Measurements from ENCODE around the gene S100A11.

S100A11 gene

DNA sequence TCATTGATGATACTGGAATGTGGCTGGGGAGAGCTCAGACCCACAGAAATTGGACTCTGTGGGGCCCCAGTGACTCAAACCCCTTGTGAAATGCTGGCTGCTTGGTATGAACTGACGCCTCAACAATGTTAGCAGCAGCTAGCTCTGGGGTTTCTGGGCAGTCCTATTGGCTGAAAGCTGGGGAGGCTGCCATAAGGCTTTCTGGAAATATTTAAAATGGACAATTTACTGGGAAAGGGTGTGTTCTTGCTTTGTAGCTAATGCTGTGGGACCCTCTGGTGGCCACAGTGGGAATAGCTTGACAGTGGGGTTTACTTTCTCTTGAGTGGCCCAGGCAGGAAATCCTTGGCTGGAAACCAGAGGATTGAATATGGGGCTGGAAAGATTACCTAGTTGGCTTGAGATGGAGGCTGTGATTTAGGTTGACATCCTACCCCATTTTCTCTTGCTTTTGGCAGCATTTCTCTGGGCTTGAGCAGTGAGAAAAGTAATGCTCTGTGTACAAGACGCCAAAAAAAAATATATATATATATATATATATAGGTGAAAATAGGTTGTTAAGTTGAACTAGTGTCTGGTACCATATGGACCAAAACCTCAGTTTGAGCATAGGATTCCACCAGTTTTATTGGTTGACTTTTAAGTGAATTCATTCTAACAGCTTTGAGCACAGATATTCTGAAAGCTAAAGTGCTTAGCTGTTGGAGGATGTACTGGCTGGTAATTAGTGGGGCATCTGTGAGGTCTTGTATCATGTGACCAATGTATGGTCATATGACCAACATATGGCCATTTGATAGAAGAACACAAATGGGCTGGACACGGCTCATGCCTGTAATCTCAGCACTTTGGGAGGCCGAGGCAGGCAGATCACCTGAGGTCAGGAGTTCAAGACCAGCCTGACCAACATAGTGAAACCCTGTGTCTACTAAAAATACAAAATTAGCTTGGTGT is 34.9 kb downstream of the S100A11 start:
- peak; percentile 65 for DNase-seq

DNA sequence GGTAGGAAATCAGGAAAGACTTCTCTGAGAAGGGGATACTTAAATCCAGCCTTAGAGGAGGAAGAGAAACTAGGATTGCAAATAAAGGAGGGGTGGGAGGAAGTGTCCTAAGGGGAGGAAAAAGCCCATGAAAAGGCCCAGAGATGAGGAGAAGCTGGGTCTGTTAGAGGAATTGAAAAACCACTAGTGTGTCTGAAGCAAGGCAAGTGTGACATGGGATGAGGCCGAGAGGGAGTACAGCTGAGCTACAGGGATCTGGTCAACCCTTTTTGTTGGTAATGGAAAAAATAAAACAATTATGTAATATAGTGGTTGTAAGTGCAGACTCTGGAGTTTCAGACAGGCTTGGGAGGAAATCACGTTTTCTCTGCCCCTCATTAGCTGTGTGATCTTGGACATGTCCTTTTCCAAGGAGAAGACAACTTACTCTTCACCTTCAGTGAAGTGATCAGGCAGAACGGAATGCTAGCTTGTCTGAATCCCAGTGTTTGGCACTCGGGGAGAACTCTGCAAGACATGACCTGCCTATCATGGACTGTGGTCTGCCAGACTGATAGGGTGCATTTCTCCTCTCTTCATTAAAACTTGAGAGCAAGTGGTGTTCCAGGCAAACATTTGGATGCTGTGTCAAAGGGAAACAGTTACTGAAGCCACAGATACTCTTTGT is 35.7 kb downstream of the S100A11 start:
- no peak for DNase-seq

DNA sequence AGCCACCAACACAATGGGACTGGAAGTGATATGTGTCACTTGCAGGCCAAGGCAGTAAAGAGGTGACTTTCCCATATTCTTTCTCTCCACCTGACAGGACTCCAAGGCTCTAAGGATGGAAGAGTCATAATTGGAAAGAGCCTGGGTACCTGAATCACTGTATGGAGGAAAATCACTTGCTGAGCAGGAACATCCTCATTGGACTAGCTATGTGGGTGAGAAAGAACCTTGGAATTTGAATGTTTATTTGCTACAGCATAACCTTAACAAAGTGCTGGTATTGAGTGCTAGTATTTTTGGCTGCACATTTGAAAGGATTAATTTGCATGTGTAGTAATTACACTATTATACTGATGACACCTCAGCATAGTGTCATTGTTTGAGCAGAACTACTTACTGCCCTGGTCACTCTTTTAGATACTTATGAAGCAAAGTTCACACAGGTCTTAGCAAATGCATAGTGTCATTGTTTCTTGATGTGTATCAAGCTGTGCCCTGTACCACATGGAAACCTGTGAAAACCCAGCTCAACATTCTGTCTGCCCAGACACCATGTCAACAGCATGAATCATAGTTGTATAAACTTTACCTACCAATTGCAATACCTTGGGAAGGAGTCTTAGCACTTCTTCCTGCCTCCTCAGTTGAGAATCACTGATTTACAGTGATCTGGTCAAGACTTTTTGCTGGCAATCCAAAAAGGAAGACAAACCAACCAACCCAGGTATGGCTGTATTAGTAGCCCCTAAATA is 38.0 kb downstream of the S100A11 start:
- no peak for DNase-seq

DNA sequence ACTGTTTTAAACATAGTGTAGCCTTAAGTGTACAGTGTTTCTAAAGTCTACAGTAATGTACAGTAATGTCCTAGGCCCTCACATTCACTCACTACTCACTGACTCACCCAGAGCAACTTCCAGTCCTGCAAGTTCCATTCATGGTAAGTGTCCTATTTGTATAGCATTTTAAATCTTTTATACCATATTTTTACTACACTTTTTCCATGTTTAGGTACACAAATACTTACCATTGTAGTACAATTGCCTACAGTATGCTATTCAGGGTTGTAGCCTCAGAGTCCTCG is 39.6 kb downstream of the S100A11 start:
- no peak for DNase-seq

DNA sequence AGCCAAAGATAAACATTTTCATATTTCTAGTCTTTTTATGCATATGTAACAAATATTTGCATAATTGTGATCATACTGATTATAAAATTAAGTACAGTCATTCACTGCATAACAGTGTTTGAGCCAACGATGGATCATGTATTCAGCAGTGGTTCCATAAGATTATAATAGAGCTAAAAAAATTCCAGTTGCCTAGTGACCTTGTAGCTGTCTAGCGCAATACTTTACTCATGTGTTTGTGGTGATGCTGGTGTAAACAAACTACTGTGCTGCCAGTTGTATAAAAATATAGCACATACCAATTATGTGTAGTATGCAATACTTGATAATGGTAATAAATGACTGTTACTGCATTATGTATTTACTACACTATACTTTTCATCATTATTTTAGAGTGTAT is 41.0 kb downstream of the S100A11 start:
- no peak for DNase-seq

DNA sequence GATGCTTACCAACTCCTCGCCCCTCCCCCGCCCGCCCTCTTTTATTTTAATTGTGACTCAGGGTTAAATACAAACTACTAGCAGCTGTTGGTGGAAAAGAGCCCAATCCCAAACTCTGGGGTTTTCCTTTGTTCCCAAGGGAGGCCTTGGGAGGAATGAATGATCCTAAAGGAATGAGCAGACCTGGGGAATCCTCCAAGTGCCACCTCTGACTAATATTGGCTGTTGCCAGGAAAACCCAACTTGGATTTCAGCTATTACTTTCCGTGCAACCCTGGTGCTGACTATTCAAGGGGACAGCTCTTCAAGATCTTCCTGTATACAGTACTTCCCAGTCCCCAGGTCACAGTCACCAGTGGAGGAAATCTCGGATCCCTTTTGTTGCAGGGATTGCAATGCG is 41.8 kb downstream of the S100A11 start:
- no peak for DNase-seq

DNA sequence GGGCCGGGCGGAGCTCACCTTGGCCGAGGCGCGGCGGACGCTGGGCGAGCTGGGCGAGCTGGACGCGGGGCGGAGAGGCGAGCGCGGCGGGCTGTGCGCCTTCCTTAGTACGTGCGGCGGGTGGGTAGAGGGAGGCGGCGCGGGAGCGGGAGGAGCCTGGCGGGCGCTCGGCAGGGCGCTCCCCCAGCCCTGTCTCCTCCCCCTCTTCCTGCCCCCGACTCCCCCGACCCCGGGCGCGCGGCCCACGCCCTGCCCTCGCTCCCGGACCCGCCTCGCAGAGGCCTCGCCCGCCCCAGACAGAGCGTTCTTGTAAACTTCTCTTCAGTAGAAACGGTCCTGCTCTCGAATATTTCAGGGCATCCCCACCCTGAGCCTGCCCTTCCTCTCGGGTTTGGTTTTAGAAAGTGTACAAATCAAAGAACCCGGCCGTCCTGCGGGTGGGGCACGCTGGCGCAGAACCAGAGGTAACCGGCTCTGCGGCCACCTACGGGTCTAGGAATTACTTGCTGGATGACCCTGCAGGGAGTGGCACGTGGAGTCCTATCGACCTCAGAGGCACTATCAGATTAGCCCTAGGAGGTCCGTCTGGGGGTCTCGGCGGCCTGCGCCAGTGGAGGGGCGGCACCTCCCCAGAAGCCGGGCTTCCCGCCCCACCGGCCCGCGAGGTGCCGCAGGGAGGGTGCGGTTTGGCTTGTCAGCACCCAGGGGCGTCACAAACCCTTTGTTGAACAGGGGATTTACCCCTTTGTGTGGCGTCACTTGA is 42.9 kb downstream of the S100A11 start, which contains the start of gene S100A10:
Gene S100A10, minus strand, starts transcription at position 126 of the 763 bp plus-strand sequence. CDS start 7,629 bp downstream, outside the sequence.
- DNase-seq, result no peak

DNA sequence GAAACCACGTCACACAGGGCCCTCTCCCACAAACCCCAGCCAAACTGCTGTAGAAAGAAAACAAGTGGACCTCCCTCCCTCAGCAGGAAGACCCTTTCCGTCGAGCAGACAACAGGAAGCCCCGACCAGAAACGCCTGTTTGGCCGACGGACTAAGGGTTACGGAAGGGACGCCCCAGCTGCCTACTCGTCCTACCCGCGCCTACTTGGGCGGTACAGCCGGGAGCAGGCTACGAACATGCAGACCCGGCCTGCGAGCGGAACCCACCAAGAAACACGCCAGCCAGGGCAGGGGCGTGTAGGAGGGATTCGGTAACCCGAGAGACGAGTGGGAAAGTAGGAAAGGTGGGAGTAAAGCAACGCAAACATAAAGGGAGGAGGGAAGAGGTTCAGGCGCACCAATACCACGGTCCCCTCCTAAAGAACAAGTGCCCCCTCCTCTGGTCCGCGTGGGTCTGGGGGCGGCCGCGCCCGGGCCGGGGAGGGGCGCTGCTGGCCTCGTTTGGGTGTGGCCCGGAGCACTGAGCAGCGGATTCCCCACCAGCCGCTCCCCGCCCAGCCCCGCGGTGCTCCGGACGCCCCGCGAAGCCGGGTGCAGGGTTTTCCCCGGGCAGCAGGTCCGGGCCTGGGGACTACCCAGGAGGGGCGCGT is 43.6 kb downstream of the S100A11 start:
- no peak for DNase-seq

DNA sequence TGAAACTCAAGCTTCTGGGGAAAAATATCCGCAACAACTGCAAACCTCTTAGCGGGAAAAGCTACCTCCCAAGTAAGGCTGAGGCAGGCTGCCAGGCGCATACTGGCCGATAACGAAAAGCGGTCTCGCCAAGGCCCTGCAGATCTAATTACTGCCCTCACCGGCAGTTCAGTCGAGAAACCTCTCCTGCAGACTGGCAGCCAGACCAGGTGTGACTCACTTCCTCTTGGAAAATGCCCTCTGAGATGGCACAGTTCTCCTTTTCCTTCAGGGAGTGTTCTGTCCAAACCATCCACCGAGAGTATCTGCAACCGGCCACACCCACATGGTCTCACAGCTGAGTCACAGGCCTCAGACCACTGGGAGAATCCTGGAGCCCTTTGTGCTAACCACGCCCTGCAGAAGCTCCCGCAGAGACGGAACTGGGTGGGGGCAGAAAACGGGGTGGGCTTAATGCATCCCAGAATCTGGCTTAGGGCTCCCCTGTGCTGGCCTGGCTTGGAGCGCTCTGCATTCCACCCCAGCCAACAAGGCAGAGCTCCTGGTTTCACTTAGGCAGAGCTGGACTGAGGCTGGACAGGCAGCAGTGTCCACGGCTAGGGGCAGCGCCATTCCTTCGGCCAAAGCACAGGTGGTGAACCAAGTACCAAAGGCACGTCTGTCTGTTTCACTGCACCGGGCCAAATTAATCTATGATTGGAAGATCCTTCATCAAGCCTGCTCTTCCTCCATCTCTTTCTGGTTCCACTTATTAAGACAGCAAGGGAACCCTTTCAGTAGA is 44.3 kb downstream of the S100A11 start:
- peak; percentile 34 for DNase-seq

DNA sequence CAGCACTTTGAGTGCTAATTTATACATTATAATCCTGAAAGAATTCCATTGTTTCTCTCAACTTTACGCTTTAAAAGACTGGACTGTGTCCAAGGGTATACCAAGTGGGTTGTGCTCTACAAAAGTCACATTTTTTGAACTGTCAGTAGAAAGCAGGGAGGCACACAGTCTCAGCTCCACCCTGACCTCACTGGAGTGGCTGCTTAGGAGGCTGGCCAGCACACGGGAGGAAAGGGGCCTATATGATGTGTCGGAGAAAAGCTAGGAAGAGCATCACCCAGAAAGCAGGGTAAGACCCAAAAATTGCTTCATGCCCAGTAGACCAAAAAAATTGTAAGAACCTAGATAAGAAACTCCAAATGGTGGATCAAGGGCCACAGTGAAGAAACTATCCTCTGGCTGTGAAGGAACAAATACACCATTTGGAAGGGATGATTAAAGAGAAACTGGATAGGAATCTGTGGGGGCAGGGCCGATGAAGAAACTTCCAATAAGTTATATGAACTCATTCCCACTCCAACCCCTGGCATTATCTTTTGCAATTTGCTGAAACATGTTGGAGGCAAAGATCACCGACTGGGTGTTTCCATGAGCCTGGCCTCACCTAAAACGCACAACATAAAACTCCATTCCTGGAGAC is 45.0 kb downstream of the S100A11 start:
- DNase-seq, result no peak

DNA sequence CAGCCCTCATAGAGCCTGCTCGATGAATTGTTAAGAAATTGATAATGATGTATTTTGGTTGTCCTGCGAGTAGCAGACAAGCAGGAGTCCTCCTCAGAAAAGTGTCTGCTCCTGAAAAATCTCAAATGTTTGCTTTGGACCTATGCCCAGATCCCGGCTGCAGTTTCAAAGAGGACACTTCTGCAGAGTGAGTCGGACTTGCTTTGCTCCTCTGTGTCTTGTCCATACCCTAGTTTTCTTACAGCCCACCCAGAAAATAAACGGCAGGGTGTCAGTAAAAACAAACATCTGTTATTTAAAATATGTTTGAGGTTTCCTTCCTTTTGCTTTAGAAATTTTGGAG is 46.0 kb downstream of the S100A11 start:
- peak; percentile 41 for DNase-seq

DNA sequence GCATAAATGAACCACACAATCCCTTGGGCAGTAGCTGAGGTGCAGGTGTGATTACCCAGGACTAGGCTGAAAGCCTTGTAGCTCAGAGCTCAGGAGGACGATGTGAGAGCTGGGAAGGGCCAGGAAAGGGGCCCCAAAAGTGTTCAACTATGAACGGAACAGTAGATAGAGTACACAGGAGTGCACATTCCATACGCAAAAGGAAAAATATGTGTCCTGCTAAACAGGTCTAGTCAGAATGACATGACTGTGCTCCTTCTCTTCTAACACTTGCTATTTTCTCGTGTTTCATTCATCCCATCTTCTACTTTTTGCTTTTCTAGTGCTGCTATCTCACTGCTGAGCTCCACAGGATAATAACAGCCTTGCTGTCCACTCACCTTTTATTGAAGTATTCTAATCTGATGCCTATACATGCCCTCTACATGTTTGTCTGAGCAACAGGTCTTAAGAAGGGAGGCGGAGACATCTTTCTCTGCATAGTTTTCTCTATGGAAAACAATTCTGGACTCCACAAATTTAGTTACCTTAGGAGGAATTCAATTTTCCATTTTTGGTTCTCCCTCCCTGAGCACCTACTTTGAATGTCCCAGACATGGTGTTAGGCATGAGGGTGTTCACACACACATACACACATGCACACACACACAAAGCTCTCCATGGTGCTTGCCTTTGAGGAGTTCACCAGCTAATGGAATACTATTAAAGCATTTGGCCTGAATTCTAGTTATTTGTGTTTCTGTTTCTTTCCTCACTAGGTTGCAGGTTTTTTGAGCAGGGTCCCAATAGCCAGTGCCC is 46.5 kb downstream of the S100A11 start:
- no peak for DNase-seq

DNA sequence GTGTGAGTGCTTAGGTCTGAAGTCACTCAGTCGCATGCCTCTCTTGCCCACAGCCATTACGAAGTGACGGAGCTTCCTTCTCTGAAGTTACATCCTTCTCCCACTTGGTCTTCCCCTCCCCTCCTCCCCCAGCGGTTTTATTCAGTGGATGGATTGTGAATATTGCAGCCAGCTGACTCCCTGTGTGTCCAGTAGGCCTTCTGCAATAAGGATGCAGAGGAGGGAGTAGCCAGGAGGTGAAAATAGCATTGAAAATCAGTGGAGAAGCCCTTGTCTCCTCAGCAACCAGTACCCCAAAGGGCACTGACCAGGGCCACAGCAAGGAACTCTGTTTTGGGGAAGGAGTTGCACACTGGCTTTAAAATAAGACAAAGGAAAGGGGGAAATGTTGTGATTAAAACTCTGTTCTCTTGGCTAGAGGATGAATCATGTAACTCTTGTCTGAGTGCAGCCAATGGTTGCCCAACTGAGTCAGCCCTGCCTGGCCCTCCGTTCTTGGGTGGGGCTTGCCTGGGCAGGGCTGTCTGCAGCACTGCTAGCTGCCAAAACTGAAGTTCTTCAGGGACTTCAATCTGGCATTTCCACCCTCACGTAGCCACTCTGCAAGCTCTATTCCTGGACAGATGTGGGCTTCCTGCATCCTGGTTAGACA is 47.5 kb downstream of the S100A11 start:
- DNase-seq, result no peak

DNA sequence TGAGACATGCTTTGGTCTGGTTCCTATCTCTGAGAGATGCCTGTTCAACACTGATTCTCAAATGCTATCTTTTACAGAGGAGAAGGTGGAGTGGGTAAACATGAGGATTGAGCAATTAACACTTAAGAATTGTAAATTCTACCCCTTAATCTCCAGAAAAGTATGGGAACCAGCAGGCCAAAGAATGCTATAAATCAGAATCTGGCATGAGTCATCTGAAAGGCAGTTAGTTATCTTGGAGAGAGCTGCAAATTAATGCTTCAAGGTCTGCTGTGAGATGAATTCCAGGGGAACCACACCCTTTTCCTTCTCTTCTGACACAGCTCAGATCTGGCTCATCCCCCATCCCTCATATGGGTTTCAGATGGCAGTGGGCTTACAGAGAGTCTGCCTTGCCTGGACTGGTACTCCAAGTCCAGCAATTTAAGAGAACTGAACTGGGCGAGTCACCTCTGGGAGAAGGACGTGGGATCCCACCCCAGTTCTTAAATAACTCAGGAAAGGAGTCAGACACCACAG is 48.3 kb downstream of the S100A11 start:
- no peak for DNase-seq

DNA sequence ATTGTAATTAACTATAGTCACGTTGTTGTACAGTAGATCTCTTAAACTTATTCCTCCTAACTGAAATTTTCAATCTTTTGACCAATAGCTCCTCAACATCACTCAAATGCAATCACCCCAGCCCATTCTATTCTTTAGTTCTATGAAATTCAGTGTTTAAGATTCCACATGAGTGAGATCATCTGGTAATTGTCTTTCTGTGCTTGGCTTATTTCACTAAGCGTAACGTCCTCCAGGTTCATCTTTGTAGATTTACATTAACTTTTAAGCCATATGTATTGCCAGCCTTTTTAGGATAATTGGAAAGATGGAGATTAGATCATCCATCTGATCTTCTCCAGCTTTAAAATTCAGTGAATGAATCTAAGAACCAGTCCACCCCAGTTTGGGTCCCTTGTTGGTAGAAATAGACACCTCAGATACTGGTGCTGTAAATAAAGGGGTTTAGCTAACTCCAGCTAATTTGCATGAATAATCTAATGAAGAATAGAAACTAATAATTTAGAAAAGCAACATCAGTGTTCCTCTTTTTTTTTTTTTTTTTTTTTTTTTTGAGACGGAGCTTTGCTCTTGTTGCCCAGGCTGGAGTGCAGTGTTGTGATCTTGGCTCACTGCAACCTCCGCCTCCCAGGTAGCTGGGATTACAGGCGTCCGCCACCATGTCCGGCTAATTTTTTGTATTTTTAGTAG is 50.2 kb downstream of the S100A11 start:
- no peak for DNase-seq

DNA sequence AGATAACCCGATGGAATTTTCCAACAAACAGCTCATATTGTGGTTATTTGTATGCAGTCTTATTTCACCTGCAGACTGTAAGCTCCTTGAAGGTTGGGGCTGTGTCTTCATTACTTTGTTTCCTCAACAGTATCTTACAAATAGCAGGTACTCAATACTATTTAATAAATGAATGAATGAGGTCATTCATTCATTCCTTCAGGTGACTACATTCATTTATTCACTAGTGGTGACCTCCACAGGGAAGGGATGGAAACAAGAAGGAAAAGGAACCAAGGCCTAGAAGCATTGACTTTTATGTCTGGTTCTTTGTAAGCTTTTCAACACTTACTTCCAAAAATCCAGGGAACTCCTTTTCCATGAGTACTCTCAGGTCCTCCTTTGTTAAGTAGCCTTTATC is 51.0 kb downstream of the S100A11 start:
- DNase-seq, result no peak

DNA sequence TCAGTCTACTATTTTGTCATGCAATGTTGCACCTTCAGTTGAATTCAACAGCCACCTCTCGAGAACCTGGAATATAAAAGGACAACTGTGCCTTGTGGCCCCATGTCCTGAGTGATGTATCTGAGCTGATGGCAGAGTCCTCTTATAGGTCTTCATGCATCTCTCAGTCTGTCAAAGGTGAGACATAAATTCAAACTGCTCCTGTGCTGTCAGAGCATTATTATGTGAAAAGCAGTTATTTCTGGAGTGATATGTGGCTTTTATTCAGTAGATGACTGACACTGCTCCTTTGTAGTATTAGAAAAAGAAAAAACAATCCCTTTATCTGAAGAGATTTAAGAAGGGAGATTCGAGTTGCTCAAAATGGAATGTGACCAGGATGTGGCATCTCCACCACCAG is 51.5 kb downstream of the S100A11 start:
- DNase-seq, result no peak

DNA sequence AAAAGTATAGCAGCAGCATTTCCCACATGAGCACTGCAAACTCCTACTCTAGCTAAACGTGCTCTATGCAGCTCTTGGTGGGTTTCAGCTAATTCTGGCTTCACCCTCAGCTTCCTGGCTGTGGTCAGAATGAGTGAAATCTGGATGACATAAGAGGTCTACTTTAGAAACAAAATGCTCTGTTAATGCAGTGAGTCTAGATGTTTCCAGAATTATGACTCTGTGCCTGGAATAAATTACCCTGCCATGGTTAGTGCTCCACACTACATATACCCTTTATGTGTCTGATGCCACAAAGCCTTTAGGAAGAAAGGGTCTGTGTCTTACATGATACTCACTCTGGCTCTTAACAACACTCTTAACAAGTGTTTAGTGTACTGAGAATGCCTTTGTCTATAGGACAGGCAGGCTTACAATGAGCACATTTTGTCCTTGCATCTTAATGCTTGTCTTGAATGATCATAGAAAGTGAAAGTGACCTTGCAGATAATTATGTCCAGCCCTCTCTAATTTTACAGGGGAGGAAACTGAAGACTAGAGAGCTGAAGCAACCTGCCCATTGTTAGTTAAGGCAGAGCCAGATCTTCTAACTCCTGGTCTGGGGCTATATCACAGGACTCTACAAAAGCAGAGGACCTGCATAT is 52.4 kb downstream of the S100A11 start:
- no peak for DNase-seq
